Measurements from ENCODE around the gene EPHB1. TPM values are rescaled to one million over a fixed set of nuclear protein-coding genes. Genes with fewer than 3 reads are reported as not detected.

The EPHB1 gene
- total RNA-seq, 4 donors from 2014 or later, result 0.74 to 2.2 (median 1.1) TPM

DNA sequence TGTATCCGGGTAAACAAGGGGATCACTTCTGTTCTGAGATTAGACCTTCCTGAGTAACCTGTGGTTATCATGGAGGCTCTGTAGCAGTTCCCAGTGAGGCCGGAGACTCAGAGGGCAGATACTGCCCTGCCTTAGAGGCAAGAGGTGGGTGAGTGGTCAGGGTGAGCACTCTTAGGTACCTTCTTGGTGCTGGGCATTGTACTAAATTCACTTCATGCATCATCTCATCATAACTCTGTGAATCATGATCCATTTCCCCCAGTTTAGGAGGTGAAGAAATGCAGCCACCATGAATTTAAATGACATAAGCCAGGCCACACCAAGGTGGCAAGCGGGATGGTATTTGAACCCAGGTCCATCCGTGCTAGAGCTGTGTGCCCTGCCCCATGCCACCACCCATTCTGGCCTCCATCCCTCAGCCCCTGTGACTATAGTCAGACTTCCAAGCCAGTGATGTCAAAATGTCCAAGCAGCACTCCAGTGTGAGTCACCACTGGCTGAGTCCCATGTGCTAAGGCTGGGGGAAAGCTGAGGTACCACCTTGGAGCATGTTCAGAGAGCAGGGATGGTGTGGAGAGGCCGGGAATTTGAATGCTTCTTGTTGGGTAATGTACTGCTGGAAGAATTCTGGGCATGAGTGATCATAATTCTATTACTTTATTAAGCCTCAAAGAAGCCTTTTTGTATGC, 88.8 kb downstream of the EPHB1 start:
- TF ChIP-seq, protein P1, sequence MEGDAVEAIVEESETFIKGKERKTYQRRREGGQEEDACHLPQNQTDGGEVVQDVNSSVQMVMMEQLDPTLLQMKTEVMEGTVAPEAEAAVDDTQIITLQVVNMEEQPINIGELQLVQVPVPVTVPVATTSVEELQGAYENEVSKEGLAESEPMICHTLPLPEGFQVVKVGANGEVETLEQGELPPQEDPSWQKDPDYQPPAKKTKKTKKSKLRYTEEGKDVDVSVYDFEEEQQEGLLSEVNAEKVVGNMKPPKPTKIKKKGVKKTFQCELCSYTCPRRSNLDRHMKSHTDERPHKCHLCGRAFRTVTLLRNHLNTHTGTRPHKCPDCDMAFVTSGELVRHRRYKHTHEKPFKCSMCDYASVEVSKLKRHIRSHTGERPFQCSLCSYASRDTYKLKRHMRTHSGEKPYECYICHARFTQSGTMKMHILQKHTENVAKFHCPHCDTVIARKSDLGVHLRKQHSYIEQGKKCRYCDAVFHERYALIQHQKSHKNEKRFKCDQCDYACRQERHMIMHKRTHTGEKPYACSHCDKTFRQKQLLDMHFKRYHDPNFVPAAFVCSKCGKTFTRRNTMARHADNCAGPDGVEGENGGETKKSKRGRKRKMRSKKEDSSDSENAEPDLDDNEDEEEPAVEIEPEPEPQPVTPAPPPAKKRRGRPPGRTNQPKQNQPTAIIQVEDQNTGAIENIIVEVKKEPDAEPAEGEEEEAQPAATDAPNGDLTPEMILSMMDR (IDR thresholded peaks at IDR 0.05), result no peak
- ATAC-seq (ENCODE audit: low FRiP score), result no peak
- DNase-seq (ENCODE audit: low spot score), result no peak

DNA sequence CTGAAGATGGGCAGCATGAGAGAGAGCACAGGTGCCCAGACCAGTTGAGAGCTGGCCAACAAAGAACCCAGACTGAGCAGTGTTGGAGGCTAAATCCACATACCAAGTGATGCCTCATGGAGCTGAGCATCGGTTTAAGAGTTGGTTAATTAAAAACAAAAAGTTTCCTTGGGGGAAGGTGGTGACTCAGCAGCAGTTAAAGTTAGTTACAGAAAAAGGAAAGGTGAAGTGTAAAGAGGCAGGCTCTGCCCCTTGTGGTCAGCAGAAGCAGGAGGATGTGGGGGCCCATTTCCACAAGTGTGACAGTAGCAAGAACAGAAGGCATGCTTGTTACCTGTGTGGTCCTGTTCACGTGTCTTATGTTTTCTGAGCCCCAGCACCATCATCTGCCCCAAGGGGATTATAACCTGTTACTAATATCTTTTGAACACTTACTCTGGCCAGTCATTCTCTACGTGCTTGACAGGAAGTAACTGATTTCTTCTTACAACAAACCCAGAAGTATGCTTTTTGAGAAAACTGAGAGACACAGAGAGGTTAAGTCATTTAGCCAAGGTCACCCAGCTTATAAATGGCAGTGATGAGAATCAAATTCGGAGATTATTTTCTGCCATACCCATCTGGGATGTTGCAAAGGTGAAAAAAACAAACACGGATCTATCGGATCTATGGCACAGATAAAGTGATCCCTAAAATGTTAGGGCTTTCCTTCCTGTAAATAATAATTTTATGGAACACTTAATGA, 91.0 kb downstream of the EPHB1 start:
- ATAC-seq (ENCODE audit: low FRiP score) (no peak), DNase-seq (ENCODE audit: low spot score) (no peak)
- TF ChIP-seq, protein P1 (IDR thresholded peaks at IDR 0.05), result no peak

DNA sequence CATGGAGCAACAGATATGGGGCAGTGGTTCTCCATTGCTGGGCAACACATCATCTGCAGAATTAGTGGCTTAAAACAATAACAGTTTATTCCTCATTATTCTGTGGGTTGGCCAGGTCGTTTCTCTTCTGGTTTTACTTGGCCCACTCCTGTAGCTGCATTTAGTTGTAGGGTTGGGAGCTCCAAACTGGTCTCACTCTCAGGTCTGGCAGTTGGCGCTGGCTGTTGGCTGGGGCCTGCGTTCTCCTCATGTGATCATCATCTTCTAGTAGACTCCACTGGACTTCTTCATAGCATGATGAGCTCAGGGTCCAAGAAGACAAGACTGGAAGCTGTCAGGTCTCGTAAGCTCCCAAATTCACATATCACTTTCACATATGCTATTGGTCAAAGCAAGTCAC, 91.9 kb downstream of the EPHB1 start:
- no peak for DNase-seq (ENCODE audit: low spot score)
- TF ChIP-seq, protein P1 (IDR thresholded peaks at IDR 0.05), result no peak
- ATAC-seq (ENCODE audit: low FRiP score), result no peak

DNA sequence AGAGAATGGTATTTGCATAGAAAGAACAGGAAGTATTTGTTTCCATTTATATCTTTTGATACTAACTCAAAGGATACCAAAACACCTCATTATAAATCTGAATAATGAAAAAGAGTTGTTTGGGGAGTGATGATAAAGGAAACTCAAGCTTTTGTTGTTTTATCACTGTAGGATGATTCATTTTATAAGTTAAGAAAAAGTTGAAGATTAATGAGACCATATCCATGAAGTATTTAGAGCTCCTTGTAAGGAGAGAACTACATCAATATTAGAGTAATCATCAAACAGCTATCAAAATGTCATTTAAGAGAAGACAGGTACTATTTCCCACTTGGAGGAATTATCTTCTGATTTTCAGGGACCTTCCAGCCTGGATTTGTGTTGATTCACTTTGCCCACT, 92.5 kb downstream of the EPHB1 start:
- TF ChIP-seq, protein P1 (IDR thresholded peaks at IDR 0.05), result no peak
- ATAC-seq (ENCODE audit: low FRiP score) (no peak), DNase-seq (ENCODE audit: low spot score) (no peak)

DNA sequence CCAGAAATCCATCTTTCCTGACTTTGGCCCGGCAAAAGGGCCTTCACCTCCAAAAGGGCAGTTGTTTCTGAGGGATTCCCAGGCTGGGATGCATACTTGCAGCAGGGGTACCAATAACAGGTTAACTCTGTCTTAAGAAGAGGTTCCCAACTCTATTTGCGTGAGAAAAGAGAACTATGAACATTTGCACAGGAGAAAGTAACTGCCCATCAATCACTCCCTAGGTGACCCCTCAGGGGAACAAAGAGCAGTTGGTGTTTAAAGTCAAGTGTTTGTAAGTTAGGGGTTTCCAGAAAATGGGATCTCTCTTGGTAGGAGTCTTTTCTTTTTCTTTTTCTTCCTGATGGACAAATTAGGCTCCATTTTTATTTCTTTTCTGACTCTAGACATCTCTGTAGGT, 97.3 kb downstream of the EPHB1 start:
- DNase-seq (ENCODE audit: low spot score) (no peak), ATAC-seq (ENCODE audit: low FRiP score) (no peak)
- TF ChIP-seq, protein P1 (IDR thresholded peaks at IDR 0.05), result no peak

DNA sequence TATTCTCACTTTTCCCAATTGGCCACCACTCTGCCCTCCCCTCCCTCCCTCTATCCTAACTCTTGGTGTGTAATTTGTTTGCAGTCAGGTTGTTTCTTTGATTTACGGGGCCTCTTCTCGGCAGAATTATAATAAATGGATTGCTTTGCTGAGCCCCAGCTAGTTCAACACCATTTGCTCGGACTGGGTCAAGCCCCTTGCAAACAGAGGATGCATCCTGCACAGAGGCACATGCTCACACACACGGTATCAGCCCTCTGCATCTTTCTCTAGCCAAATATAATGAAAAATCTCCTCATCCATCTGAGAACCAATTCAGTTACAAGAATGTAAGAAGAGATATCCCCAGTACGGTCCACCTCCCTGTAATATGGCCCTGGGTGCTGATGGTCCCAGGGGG, 97.7 kb downstream of the EPHB1 start:
- ATAC-seq (ENCODE audit: low FRiP score) (no peak), DNase-seq (ENCODE audit: low spot score) (no peak)
- TF ChIP-seq, protein P1 (IDR thresholded peaks at IDR 0.05), result no peak

DNA sequence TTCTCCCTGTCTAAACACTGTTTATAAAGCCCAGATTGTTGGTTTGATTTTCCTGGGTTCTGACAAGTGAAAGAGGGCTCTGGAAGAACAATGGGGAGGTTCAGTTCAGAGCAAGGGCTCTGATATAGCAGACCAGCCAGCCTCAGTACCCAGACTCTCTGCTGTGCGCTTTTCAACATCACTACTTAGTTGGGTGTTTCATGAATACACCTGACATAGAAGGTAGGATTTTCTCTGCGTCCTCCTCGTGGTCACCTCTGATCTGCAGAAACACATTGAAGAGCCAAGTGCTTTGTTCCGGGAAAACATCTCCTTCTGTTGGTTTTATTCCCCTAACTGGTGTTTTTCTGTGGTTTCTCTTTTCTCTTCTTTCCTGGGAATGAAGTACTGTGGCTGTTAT, 99.5 kb downstream of the EPHB1 start:
- no peak for DNase-seq (ENCODE audit: low spot score)
- TF ChIP-seq, protein P1 (IDR thresholded peaks at IDR 0.05), result no peak
- no peak for ATAC-seq (ENCODE audit: low FRiP score)

Data from omental fat pad (tissue), 4 donors.